MCF 10A (cell line): Measurements from ENCODE around the gene FNBP1. TPM values are rescaled to one million over a fixed set of nuclear protein-coding genes. Genes with fewer than 3 reads are reported as not detected.

Source experiments
- BruUV-seq: library from RNA; stranded (reverse); fragments of 400-500 nt; replicated peaks from 2 replicates; lab custom pipeline; 2021; lab: Mats Ljungman, UMichigan
- CTCF ChIA-PET: fragments of 300-600 bp; sonication (Branson Sonifier 250); formaldehyde crosslinking; extraction: SDS; loops from one replicate; lab custom pipeline; 2021; ENCODE audit warnings: antibody characterized with exemption, inconsistent platforms; lab: Yijun Ruan, JAX
- POLR2A ChIA-PET: fragments of 300-600, 350-650 bp; sonication (Branson Sonifier 250); formaldehyde crosslinking; extraction: SDS; loops from one replicate; lab custom pipeline; 2020; ENCODE audit warnings: antibody characterized with exemption, inconsistent platforms; lab: Yijun Ruan, JAX
- DNase-seq: peaks from one replicate; pipeline ENCODE4 v3.0.0-alpha.2; 2018; ENCODE audit not compliant: unreplicated experiment
- H3K27ac Mint-ChIP-seq: one replicate; pipeline ENCODE4 v1.8.0; 2022; ENCODE audit warnings: mild to moderate bottlenecking, low read depth, mixed read lengths; ENCODE audit not compliant: unreplicated experiment
- H3K27me3 Mint-ChIP-seq: one replicate; pipeline ENCODE4 v1.8.0; 2022; ENCODE audit warnings: mixed read lengths; ENCODE audit not compliant: insufficient read depth, unreplicated experiment
- H3K36me3 Mint-ChIP-seq: one replicate; pipeline ENCODE4 v1.8.0; 2022; ENCODE audit warnings: mild to moderate bottlenecking, moderate library complexity, mixed read lengths; ENCODE audit not compliant: insufficient read depth, unreplicated experiment
- H3K4me1 Mint-ChIP-seq: one replicate; pipeline ENCODE4 v1.8.0; 2022; ENCODE audit warnings: mixed read lengths; ENCODE audit not compliant: insufficient read depth, unreplicated experiment
- H3K4me3 Mint-ChIP-seq: one replicate; pipeline ENCODE4 v1.8.0; 2022; ENCODE audit warnings: mild to moderate bottlenecking, moderate library complexity, mixed read lengths; ENCODE audit not compliant: unreplicated experiment
- H3K9me3 Mint-ChIP-seq: one replicate; pipeline ENCODE4 v1.8.0; 2022; ENCODE audit warnings: mixed read lengths; ENCODE audit not compliant: unreplicated experiment
- intact Hi-C: fragments of 100-400 bp; cut with micrococcal nuclease; formaldehyde crosslinking; loops from 2 replicates; pipeline ENCODE4 v1.14.1; 2022
- total RNA-seq: library from RNA; stranded (reverse); gene quantifications from 2 replicates; pipeline ENCODE4 v1.2.3, GENCODE V29; 2022
- TF ChIP-seq, protein P1 (sequence below): fragments of 200-600 bp; IDR thresholded peaks from one replicate; pipeline ENCODE4 v1.8.0; 2022; ENCODE audit warnings: antibody characterized with exemption, mild to moderate bottlenecking; ENCODE audit not compliant: unreplicated experiment

FNBP1 gene
- total RNA-seq, 1 experiment from 2014 or later = 24.4 TPM

DNA sequence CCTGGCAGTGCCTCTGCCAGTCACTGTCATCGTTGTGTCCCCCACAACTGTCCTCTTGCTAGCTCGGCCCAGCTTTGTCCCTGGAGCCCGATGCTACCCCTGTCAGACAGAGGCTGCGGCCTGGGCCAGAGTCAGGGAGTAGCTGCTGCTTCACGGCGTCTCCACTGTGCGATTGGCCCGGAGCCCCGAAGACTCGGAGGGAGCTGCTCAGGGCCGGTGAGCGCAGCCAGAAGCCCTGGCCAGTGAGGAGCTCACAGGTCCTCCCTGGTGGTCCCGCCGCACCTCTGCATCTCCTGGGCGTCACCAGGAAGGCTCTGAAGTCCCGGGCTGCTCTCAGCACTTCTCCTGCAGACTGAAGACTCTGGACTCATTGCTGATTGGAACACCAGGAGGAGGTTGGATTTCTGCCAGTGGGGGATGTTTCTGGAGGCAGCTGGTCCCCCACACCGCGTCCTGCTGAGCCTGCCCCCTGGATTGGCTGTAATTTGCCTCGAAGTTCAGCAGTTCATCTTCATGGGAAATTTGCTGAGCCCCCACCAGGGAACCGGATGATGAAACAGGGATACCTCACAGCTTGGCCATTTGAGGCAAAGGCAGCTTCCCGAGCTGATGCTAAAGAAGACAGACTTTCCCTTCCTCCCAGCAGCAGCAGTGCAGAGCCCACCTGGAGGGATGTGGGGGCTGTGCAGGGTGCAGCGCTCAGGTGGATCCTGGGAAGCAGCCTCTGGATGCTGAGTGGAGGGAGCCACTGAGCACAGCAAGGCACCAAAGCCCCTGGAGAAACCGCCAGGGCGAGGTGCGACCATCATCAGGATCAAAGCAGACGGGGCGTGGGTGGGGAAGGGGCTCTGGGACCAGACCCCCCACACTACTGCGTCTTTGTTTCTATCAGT, 162.1 kb downstream of the FNBP1 start:
- POLR2A ChIA-PET = interaction anchor here (0.6 kb wide), 1 partner anchor 169 kb away, joined by 3 read pairs; no protein-coding TSS in a partner anchor
- CTCF ChIA-PET = interaction anchor here (0.6 kb wide), 1 partner anchor 182 kb away, joined by 3 read pairs; no protein-coding TSS in a partner anchor
- no TSS peak for BruUV-seq
- Mint-ChIP-seq H3K9me3 (no peaks in the 10 kb centered on the region), H3K36me3 (peaks cover 12% of the 10 kb centered on the region), H3K4me1 (peaks cover 5% of the 10 kb centered on the region), H3K4me3 (no peak overlapping the region), H3K27me3 (no peaks in the 10 kb centered on the region), H3K27ac (no peak overlapping the region)
- DNase-seq = no peak
- TF ChIP-seq, protein P1, sequence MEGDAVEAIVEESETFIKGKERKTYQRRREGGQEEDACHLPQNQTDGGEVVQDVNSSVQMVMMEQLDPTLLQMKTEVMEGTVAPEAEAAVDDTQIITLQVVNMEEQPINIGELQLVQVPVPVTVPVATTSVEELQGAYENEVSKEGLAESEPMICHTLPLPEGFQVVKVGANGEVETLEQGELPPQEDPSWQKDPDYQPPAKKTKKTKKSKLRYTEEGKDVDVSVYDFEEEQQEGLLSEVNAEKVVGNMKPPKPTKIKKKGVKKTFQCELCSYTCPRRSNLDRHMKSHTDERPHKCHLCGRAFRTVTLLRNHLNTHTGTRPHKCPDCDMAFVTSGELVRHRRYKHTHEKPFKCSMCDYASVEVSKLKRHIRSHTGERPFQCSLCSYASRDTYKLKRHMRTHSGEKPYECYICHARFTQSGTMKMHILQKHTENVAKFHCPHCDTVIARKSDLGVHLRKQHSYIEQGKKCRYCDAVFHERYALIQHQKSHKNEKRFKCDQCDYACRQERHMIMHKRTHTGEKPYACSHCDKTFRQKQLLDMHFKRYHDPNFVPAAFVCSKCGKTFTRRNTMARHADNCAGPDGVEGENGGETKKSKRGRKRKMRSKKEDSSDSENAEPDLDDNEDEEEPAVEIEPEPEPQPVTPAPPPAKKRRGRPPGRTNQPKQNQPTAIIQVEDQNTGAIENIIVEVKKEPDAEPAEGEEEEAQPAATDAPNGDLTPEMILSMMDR = no peak
- intact Hi-C loops = no loop called here

- Mint-ChIP-seq H3K9me3 (no peaks in the 10 kb centered on the region), H3K27ac (no peak overlapping the region), H3K27me3 (no peaks in the 10 kb centered on the region), H3K36me3 (peaks cover 12% of the 10 kb centered on the region), H3K4me1 (no peaks in the 10 kb centered on the region), H3K4me3 (no peak overlapping the region)
- CTCF ChIA-PET = interaction anchor here (0.7 kb wide), 1 partner anchor 10 kb away, joined by 3 read pairs; no protein-coding TSS in a partner anchor
- TF ChIP-seq, protein P1 = no peak
- POLR2A ChIA-PET = interaction anchor here (0.6 kb wide), 1 partner anchor 1062 kb away, joined by 3 read pairs; the partner anchor contains the start of gene ENDOG
- BruUV-seq = no TSS peak
- intact Hi-C loops = no loop called here
- DNase-seq = no peak
These were observed 162.9 kb downstream of the FNBP1 start for GRCh38 chr9:129879991-129880653.

DNA sequence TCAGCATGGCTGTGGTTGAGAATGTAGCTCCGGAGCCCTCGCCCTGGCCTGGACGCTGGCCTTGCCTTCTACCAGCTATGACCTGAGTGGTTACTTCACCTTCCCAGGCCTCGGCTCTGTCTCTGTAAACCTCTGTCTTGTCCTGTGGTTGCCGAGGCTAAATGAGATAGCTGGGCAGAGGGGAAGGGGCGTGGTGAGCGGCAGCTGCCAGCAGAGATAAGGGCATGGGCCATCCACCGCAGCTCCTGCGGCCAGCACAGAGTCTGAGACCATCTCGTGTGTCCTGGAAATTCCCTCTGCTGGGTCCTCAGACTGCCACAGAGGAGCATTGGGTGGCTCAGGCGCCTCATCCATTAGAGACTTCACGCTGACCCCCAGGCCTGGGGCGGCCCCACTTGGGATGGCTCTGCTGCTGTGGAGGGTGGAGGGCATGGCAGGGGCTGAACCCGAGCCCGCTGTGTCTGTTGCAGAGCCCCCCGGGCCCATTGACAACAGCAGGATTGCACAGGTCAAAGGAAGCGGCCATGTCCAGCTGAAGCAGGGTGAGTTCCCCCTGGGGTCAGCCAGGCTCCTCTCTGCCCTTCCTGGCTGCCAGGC, 163.8 kb downstream of the FNBP1 start:
- POLR2A ChIA-PET = interaction anchor here (0.6 kb wide), 1 partner anchor 1061 kb away, joined by 3 read pairs; the partner anchor contains the start of gene ENDOG
- no peak overlapping the region for H3K27ac Mint-ChIP-seq
- intact Hi-C loops = no loop called here
- no peaks in the 10 kb centered on the region for H3K4me1 Mint-ChIP-seq
- TF ChIP-seq, protein P1 = no peak
- no peaks in the 10 kb centered on the region for H3K27me3 Mint-ChIP-seq
- H3K36me3 Mint-ChIP-seq = peaks cover 18% of the 10 kb centered on the region
- DNase-seq = no peak
- CTCF ChIA-PET = interaction anchor here (0.5 to 0.7 kb wide), 2 partner anchors 11 to 75 kb away, joined by 3 to 5 read pairs; no protein-coding TSS in a partner anchor
- no peaks in the 10 kb centered on the region for H3K9me3 Mint-ChIP-seq
- BruUV-seq = no TSS peak
- H3K4me3 Mint-ChIP-seq = no peak overlapping the region
